WTC11 (cell line): Measurements from ENCODE around the gene FAM24B. TPM values are rescaled to one million over a fixed set of nuclear protein-coding genes. Genes with fewer than 3 reads are reported as not detected.
A peak's percentile ranks its signal among the peaks of the same experiment; 100 is the strongest.

Experiments used
- ATAC-seq: fragments of 200-7000 bp; cut with Tn5 transposase; 2 replicates; pipeline ENCODE4 v1.10.0; 2021; ENCODE audit warnings: mild to moderate bottlenecking, moderate library complexity
- Bru-seq: library from RNA; stranded (reverse); fragments of 400-500 nt; gene quantifications from one replicate; lab custom pipeline; 2021; lab: Mats Ljungman, UMichigan
- CTCF ChIA-PET: fragments of 300-600 bp; sonication (Branson Sonifier 250); formaldehyde crosslinking; loops from one replicate; lab custom pipeline; 2021; ENCODE audit warnings: antibody characterized with exemption; lab: Charles Lee
- POLR2A ChIA-PET: fragments of 350-600 bp; sonication (Branson Sonifier 250); formaldehyde crosslinking; loops from one replicate; lab custom pipeline; 2021; ENCODE audit warnings: antibody characterized with exemption; lab: Charles Lee
- DNase-seq: peaks from one replicate; pipeline ENCODE4 v3.0.0; 2021; ENCODE audit warnings: low spot score
- H3K27ac Mint-ChIP-seq: 2 replicates; pipeline ENCODE4 v1.8.0; 2021; ENCODE audit warnings: mixed read lengths
- H3K27me3 Mint-ChIP-seq: 2 replicates; pipeline ENCODE4 v1.8.0; 2021; ENCODE audit warnings: low read depth, mild to moderate bottlenecking, moderate library complexity, mixed read lengths
- H3K36me3 Mint-ChIP-seq: 2 replicates; pipeline ENCODE4 v1.8.0; 2021; ENCODE audit warnings: mixed read lengths
- H3K4me1 Mint-ChIP-seq: 2 replicates; pipeline ENCODE4 v1.8.0; 2022; ENCODE audit warnings: mixed read lengths
- H3K4me3 Mint-ChIP-seq: 2 replicates; pipeline ENCODE4 v1.8.0; 2021; ENCODE audit warnings: mild to moderate bottlenecking, moderate library complexity, mixed read lengths
- H3K9me3 Mint-ChIP-seq: 2 replicates; pipeline ENCODE4 v1.8.0; 2021; ENCODE audit warnings: mixed read lengths
- ATF1 ChIP-seq: sonication (generic); formaldehyde crosslinking; IDR thresholded peaks from 2 replicates; pipeline ENCODE4 v1.8.1; 2023; ENCODE audit warnings: mild to moderate bottlenecking, moderate library complexity, missing genetic modification reagents
- ESRRA ChIP-seq: sonication (generic); formaldehyde crosslinking; IDR thresholded peaks from 2 replicates; pipeline ENCODE4 v1.8.1; 2022; ENCODE audit warnings: mild to moderate bottlenecking, missing genetic modification reagents, borderline replicate concordance
- FOXK1 ChIP-seq: sonication (generic); formaldehyde crosslinking; IDR thresholded peaks from 2 replicates; pipeline ENCODE4 v1.8.0; 2022; ENCODE audit warnings: mild to moderate bottlenecking, moderate library complexity, missing genetic modification reagents
- GTF2I ChIP-seq: fragments of 250-450 bp; sonication (Bioruptor Pico); conservative IDR thresholded peaks from 2 replicates; pipeline ENCODE4 v1.4.0; 2021; ENCODE audit warnings: mild to moderate bottlenecking
- JAZF1 ChIP-seq: fragments of 250-450 bp; sonication (Bioruptor Pico); IDR thresholded peaks from 2 replicates; pipeline ENCODE4 v1.9.0; 2021; ENCODE audit warnings: moderate library complexity, mild to moderate bottlenecking, inconsistent platforms
- MYBL2 ChIP-seq: sonication (generic); formaldehyde crosslinking; IDR thresholded peaks from 2 replicates; pipeline ENCODE4 v1.8.1; 2023; ENCODE audit warnings: mild to moderate bottlenecking, moderate library complexity, missing genetic modification reagents
- NFATC4 ChIP-seq: fragments of 250-450 bp; sonication (Bioruptor Pico); IDR thresholded peaks from 2 replicates; pipeline ENCODE4 v1.9.0; 2021; ENCODE audit warnings: mild to moderate bottlenecking
- OVOL2 ChIP-seq: fragments of 250-450 bp; sonication (Bioruptor Pico); IDR thresholded peaks from 2 replicates; pipeline ENCODE4 v1.9.0; 2021; ENCODE audit warnings: mild to moderate bottlenecking, borderline replicate concordance
- TCF7 ChIP-seq: sonication (generic); formaldehyde crosslinking; IDR thresholded peaks from 2 replicates; pipeline ENCODE4 v1.8.0; 2022; ENCODE audit warnings: mild to moderate bottlenecking, low read depth, missing genetic modification reagents, moderate library complexity
- ZNF121 ChIP-seq: sonication (generic); formaldehyde crosslinking; IDR thresholded peaks from 2 replicates; pipeline ENCODE4 v1.8.0; 2023; ENCODE audit warnings: missing genetic modification reagents
- ZNF138 ChIP-seq: sonication (generic); formaldehyde crosslinking; conservative IDR thresholded peaks from 2 replicates; pipeline ENCODE4 v1.8.1; 2022; ENCODE audit warnings: mild to moderate bottlenecking, moderate library complexity, missing genetic modification reagents
- ZNF232 ChIP-seq: sonication (generic); formaldehyde crosslinking; IDR thresholded peaks from 2 replicates; pipeline ENCODE4 v1.8.0; 2022; ENCODE audit warnings: mild to moderate bottlenecking, missing genetic modification reagents
- ZNF317 ChIP-seq: sonication (generic); formaldehyde crosslinking; IDR thresholded peaks from 2 replicates; pipeline ENCODE4 v1.8.1; 2023; ENCODE audit warnings: low read depth, mild to moderate bottlenecking, moderate library complexity, missing genetic modification reagents, borderline replicate concordance
- ZNF396 ChIP-seq: fragments of 250-450 bp; sonication (Bioruptor Pico); IDR thresholded peaks from 2 replicates; pipeline ENCODE4 v1.8.0; 2021; ENCODE audit warnings: mild to moderate bottlenecking, moderate library complexity, borderline replicate concordance
- ZNF671 ChIP-seq: fragments of 250-450 bp; sonication (Bioruptor Pico); IDR thresholded peaks from 2 replicates; pipeline ENCODE4 v1.8.0; 2021; ENCODE audit warnings: mild to moderate bottlenecking
- long read RNA-seq, 3 experiments: library from RNA in 1 of 3; library from capped mRNA in 1 of 3; library from polyadenylated mRNA in 1 of 3; unstranded in 2 of 3; stranded (forward) in 1 of 3; transcript quantifications; one replicate each; pipeline ENCODE4 v2.0.0, GENCODE V29; 2021
- total RNA-seq: library from RNA; stranded (reverse); gene quantifications from 3 replicates; pipeline ENCODE4 v1.2.3, GENCODE V29; 2021
- TF ChIP-seq, protein P1 (sequence below): sonication (generic); formaldehyde crosslinking; IDR thresholded peaks from 2 replicates; pipeline ENCODE4 v1.8.0; 2022; ENCODE audit warnings: mild to moderate bottlenecking, missing genetic modification reagents
- TF ChIP-seq, protein P2 (sequence below): sonication (generic); formaldehyde crosslinking; IDR thresholded peaks from 2 replicates; pipeline ENCODE4 v1.8.1; 2023; ENCODE audit warnings: mild to moderate bottlenecking, missing genetic modification reagents, moderate library complexity
- TF ChIP-seq, protein P3 (sequence below): fragments of 200-600 bp; IDR thresholded peaks from 2 replicates; pipeline ENCODE4 v1.8.0; 2022; ENCODE audit warnings: antibody characterized with exemption
- TF ChIP-seq, protein P4 (sequence below): sonication (generic); formaldehyde crosslinking; IDR thresholded peaks from 2 replicates; pipeline ENCODE4 v1.8.0; 2023; ENCODE audit warnings: missing genetic modification reagents, mild to moderate bottlenecking, borderline replicate concordance
- TF ChIP-seq, protein P5 (sequence below): sonication (generic); formaldehyde crosslinking; conservative IDR thresholded peaks from 2 replicates; pipeline ENCODE4 v1.8.1; 2022; ENCODE audit warnings: mild to moderate bottlenecking, missing genetic modification reagents
- TF ChIP-seq, protein P6 (sequence below): fragments of 250-450 bp; sonication (Bioruptor Pico); IDR thresholded peaks from 2 replicates; pipeline ENCODE4 v1.9.0; 2021; ENCODE audit warnings: moderate library complexity, mild to moderate bottlenecking, inconsistent platforms, borderline replicate concordance
- TF ChIP-seq, protein P7 (sequence below): fragments of 250-450 bp; sonication (Bioruptor Pico); IDR thresholded peaks from 2 replicates; pipeline ENCODE4 v2.1.2; 2022; ENCODE audit warnings: mild to moderate bottlenecking, moderate library complexity

Gene FAM24B, protein sequence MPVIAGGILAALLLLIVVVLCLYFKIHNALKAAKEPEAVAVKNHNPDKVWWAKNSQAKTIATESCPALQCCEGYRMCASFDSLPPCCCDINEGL
- total RNA-seq = 3.7 to 5.3 TPM (median 4.7 TPM) in 3 replicates
- Bru-seq, nascent RNA = percentile 83 among the genes with signal in this experiment
- long read RNA-seq, experiment 1, partial matches to known transcripts = 0 of 2 reads
- long read RNA-seq, experiment 1, other reads (novel, unspliced or antisense) = 0 of 2 reads
- long read RNA-seq, experiment 2, partial matches to known transcripts = 0 of 5 reads
- long read RNA-seq, experiment 2, other reads (novel, unspliced or antisense) = 2 of 5 reads
- long read RNA-seq, experiment 3, partial matches to known transcripts = 0 of 1 reads
- long read RNA-seq, experiment 3, other reads (novel, unspliced or antisense) = 1 of 1 reads

DNA sequence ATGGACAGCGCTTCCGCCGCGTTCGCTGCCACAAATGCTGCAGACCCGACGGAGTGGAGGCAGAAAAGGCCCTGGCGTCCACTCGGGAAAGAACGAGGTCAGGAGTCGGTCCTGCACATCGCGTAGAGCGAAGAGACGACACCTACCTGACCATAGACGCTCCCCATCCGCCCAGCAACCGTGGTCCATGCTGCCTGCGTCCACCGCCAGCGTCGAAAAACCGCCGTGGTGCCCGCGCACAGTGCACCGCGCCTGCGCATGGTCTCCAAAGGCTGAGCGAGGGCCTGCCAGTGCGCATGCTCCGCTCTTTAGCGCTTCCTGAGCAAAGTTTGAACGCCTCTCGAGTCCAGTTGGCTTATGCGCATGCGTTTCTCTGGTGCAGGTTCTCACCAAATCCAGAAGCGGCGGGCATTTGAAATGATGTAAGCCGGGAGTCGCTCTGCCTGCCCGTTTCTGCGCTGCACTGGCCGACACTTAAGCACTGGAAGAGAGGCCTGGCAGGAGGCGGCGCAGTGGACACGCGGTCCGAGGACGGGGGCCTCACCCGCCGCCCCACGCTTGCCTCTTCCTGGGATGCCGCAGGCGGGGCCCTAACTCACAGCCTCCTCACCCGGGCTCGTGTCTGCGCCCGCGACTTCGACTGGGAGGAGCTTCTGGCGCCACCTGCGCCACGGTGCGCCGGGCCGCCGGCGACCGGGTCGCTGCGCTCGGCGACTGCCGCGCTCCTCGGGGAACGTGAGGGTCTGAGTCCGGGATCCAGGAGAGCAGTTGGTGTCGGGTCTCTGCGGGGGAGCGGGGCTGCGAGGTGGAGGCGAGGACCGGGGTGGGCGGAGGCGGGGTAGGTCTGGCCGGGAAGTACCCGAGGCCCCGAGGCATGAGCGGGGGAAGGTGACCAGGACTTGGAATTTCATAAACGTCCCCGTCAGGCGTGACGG is at the start of gene FAM24B:
Gene FAM24B (minus strand): TSS at position 243 of the 935 bp plus-strand sequence. CDS start 29,066 bp downstream, outside the sequence.
- peak; percentile 33 for ATAC-seq
- Mint-ChIP-seq H3K36me3 (peaks cover 8% of the 10 kb centered on the region), H3K4me3 (peak within 1 kb of the TSS; percentile 77), H3K9me3 (no peaks in the 10 kb centered on the region), H3K27me3 (peaks cover 33% of the 10 kb centered on the region), H3K27ac (no peak within 1 kb of the TSS), H3K4me1 (peaks cover 57% of the 10 kb centered on the region)
- ChIA-PET CTCF (no interaction called here), POLR2A (interaction anchor here (0.7 kb wide), 1 partner anchor 74 kb away, joined by 3 read pairs; the partner anchor contains the start of gene C10orf88)
- DNase-seq = peak; percentile 88
- TF ChIP-seq JAZF1 (no peak), ZNF138 (no peak), OVOL2 (CRISPR knock-in tag) (no peak), ZNF232 (CRISPR knock-in tag) (peak; percentile 86; the same call in 1 of the 2 replicates), ESRRA (CRISPR knock-in tag) (no peak), ZNF671 (CRISPR knock-in tag) (no peak), ZNF396 (CRISPR knock-in tag) (no peak), MYBL2 (CRISPR knock-in tag) (0 out of 2 replicates have a peak, but pooled peaks have one; percentile 48), TCF7 (CRISPR knock-in tag) (peak; percentile 70; the same call in 1 of the 2 replicates), GTF2I (CRISPR knock-in tag) (no peak), FOXK1 (CRISPR knock-in tag) (no peak; the same call in none of the 2 replicates), ZNF317 (CRISPR knock-in tag) (peak; percentile 22; the same call in 1 of the 2 replicates), ATF1 (CRISPR knock-in tag) (no peak), ZNF121 (CRISPR knock-in tag) (no peak), NFATC4 (CRISPR knock-in tag) (no peak)
- TF ChIP-seq, protein P1, sequence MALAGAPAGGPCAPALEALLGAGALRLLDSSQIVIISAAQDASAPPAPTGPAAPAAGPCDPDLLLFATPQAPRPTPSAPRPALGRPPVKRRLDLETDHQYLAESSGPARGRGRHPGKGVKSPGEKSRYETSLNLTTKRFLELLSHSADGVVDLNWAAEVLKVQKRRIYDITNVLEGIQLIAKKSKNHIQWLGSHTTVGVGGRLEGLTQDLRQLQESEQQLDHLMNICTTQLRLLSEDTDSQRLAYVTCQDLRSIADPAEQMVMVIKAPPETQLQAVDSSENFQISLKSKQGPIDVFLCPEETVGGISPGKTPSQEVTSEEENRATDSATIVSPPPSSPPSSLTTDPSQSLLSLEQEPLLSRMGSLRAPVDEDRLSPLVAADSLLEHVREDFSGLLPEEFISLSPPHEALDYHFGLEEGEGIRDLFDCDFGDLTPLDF (CRISPR knock-in tag) = peak; percentile 75; the same call in 1 of the 2 replicates
- TF ChIP-seq, protein P2, sequence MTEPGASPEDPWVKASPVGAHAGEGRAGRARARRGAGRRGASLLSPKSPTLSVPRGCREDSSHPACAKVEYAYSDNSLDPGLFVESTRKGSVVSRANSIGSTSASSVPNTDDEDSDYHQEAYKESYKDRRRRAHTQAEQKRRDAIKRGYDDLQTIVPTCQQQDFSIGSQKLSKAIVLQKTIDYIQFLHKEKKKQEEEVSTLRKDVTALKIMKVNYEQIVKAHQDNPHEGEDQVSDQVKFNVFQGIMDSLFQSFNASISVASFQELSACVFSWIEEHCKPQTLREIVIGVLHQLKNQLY (CRISPR knock-in tag) = no peak
- TF ChIP-seq, protein P3, sequence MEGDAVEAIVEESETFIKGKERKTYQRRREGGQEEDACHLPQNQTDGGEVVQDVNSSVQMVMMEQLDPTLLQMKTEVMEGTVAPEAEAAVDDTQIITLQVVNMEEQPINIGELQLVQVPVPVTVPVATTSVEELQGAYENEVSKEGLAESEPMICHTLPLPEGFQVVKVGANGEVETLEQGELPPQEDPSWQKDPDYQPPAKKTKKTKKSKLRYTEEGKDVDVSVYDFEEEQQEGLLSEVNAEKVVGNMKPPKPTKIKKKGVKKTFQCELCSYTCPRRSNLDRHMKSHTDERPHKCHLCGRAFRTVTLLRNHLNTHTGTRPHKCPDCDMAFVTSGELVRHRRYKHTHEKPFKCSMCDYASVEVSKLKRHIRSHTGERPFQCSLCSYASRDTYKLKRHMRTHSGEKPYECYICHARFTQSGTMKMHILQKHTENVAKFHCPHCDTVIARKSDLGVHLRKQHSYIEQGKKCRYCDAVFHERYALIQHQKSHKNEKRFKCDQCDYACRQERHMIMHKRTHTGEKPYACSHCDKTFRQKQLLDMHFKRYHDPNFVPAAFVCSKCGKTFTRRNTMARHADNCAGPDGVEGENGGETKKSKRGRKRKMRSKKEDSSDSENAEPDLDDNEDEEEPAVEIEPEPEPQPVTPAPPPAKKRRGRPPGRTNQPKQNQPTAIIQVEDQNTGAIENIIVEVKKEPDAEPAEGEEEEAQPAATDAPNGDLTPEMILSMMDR = no peak
- TF ChIP-seq, protein P4, sequence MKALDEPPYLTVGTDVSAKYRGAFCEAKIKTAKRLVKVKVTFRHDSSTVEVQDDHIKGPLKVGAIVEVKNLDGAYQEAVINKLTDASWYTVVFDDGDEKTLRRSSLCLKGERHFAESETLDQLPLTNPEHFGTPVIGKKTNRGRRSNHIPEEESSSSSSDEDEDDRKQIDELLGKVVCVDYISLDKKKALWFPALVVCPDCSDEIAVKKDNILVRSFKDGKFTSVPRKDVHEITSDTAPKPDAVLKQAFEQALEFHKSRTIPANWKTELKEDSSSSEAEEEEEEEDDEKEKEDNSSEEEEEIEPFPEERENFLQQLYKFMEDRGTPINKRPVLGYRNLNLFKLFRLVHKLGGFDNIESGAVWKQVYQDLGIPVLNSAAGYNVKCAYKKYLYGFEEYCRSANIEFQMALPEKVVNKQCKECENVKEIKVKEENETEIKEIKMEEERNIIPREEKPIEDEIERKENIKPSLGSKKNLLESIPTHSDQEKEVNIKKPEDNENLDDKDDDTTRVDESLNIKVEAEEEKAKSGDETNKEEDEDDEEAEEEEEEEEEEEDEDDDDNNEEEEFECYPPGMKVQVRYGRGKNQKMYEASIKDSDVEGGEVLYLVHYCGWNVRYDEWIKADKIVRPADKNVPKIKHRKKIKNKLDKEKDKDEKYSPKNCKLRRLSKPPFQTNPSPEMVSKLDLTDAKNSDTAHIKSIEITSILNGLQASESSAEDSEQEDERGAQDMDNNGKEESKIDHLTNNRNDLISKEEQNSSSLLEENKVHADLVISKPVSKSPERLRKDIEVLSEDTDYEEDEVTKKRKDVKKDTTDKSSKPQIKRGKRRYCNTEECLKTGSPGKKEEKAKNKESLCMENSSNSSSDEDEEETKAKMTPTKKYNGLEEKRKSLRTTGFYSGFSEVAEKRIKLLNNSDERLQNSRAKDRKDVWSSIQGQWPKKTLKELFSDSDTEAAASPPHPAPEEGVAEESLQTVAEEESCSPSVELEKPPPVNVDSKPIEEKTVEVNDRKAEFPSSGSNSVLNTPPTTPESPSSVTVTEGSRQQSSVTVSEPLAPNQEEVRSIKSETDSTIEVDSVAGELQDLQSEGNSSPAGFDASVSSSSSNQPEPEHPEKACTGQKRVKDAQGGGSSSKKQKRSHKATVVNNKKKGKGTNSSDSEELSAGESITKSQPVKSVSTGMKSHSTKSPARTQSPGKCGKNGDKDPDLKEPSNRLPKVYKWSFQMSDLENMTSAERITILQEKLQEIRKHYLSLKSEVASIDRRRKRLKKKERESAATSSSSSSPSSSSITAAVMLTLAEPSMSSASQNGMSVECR (CRISPR knock-in tag) = peak; percentile 47; the same call in 1 of the 2 replicates
- TF ChIP-seq, protein P5, sequence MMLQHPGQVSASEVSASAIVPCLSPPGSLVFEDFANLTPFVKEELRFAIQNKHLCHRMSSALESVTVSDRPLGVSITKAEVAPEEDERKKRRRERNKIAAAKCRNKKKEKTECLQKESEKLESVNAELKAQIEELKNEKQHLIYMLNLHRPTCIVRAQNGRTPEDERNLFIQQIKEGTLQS (CRISPR knock-in tag) = no peak
- TF ChIP-seq, protein P6, sequence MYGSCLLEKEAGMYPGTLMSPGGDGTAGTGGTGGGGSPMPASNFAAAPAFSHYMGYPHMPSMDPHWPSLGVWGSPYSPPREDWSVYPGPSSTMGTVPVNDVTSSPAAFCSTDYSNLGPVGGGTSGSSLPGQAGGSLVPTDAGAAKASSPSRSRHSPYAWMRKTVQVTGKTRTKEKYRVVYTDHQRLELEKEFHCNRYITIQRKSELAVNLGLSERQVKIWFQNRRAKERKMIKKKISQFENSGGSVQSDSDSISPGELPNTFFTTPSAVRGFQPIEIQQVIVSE (CRISPR knock-in tag) = no peak
- TF ChIP-seq, protein P7, sequence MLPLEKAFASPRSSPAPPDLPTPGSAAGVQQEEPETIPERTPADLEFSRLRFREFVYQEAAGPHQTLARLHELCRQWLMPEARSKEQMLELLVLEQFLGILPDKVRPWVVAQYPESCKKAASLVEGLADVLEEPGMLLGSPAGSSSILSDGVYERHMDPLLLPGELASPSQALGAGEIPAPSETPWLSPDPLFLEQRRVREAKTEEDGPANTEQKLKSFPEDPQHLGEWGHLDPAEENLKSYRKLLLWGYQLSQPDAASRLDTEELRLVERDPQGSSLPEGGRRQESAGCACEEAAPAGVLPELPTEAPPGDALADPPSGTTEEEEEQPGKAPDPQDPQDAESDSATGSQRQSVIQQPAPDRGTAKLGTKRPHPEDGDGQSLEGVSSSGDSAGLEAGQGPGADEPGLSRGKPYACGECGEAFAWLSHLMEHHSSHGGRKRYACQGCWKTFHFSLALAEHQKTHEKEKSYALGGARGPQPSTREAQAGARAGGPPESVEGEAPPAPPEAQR (CRISPR knock-in tag) = no peak
